HepG2 (cell line): Measurements from ENCODE around the gene SCUBE1. TPM values are rescaled to one million over a fixed set of nuclear protein-coding genes. Genes with fewer than 3 reads are reported as not detected.

Experiments
- ATAC-seq: fragments of 200-7000 bp; cut with Tn5 transposase; 3 replicates; pipeline ENCODE4 v1.9.1; 2020; ENCODE audit warnings: mild to moderate bottlenecking, moderate library complexity
- BruUV-seq: library from RNA; stranded (reverse); fragments of 400-500 nt; replicated peaks from 2 replicates; lab custom pipeline; 2021; lab: Mats Ljungman, UMichigan
- CTCF ChIA-PET: fragments of 300-600 bp; formaldehyde crosslinking; extraction: SDS; loops from one replicate; lab custom pipeline; 2021; ENCODE audit warnings: low total read pairs, inconsistent platforms, low intra/inter-chr PET ratio; lab: Yijun Ruan, JAX
- POLR2A ChIA-PET: fragments of 350-600 bp; sonication (Branson Sonifier 250); formaldehyde crosslinking; loops from one replicate; lab custom pipeline; 2020; ENCODE audit warnings: antibody characterized with exemption, inconsistent platforms; lab: Yijun Ruan, JAX
- DNase-seq: peaks from one replicate; pipeline ENCODE4 v3.0.0-alpha.2; 2015; ENCODE audit warnings: low spot score
- FAIRE-seq: peaks from 3 replicates; lab custom pipeline; 2011; peaks lifted over from hg19 to GRCh38; lab: Jason Lieb, UNC
- H2AFZ ChIP-seq: one replicate; pipeline ENCODE4 v1.6.1; 2011; ENCODE audit warnings: low read length, inconsistent platforms
- H3K27ac ChIP-seq: fragments of 300-600 bp; 3 replicates; pipeline ENCODE4 v1.8.0; 2011; ENCODE audit warnings: mixed run types, mild to moderate bottlenecking, mixed read lengths, low read length, inconsistent platforms; ENCODE audit not compliant: insufficient read depth; ENCODE audit errors: extremely low read length
- H3K27me3 ChIP-seq, 2 experiments: fragments of 200-600 bp in 1 of 2; 2 replicates in 1 of 2; 3 replicates in 1 of 2; pipeline versions ENCODE4 v1.6.0 to v1.8.0; 2011; ENCODE audit warnings: low read length in 2 of 2, mild to moderate bottlenecking in 2 of 2, moderate library complexity in 2 of 2, inconsistent platforms in 1 of 2; ENCODE audit not compliant: insufficient read depth in 2 of 2, control insufficient read depth in 1 of 2
- H3K36me3 ChIP-seq, 2 experiments: fragments of 200-600 bp in 1 of 2; replicated peaks in 1 of 2; 2 replicates in 1 of 2; 3 replicates in 1 of 2; pipeline versions ENCODE4 v1.5.1 to v1.8.0; 2011; ENCODE audit warnings: low read length in 2 of 2, inconsistent platforms in 1 of 2; ENCODE audit not compliant: insufficient read depth in 2 of 2, control insufficient read depth in 1 of 2
- H3K4me1 ChIP-seq: 2 replicates; pipeline ENCODE4 v1.5.1; 2012; ENCODE audit warnings: low read length, inconsistent platforms; ENCODE audit not compliant: insufficient read depth
- H3K4me2 ChIP-seq: 2 replicates; pipeline ENCODE4 v1.6.0; 2011; ENCODE audit warnings: low read depth, low read length, inconsistent platforms
- H3K4me3 ChIP-seq, 3 experiments: fragments of 200-600 bp in 1 of 3; sonication (generic), shearing (Covaris generic) in 1 of 3; replicated peaks in 1 of 3; 2 replicates each; pipeline ENCODE4 v1.5.1; 2011 to 2016; ENCODE audit warnings: low read length in 3 of 3, inconsistent platforms in 2 of 3, low read depth in 2 of 3, mild to moderate bottlenecking in 2 of 3, control low read depth in 1 of 3, mixed read lengths in 1 of 3; ENCODE audit not compliant: insufficient read depth in 1 of 3
- H3K79me2 ChIP-seq: one replicate; pipeline ENCODE4 v1.6.1; 2011; ENCODE audit warnings: low read length, inconsistent platforms; ENCODE audit not compliant: insufficient read depth
- H3K9ac ChIP-seq: 2 replicates; pipeline ENCODE4 v1.6.0; 2011; ENCODE audit warnings: mild to moderate bottlenecking, low read depth, low read length, inconsistent platforms; ENCODE audit not compliant: insufficient read depth
- H3K9me3 ChIP-seq: 2 replicates; pipeline ENCODE4 v1.5.1; 2012; ENCODE audit warnings: mild to moderate bottlenecking, low read length
- H4K20me1 ChIP-seq: 2 replicates; pipeline ENCODE4 v1.6.0; 2011; ENCODE audit warnings: inconsistent platforms, mild to moderate bottlenecking, low read length, moderate library complexity; ENCODE audit not compliant: insufficient read depth
- ESRRA ChIP-seq: sonication (generic); formaldehyde crosslinking; IDR thresholded peaks from 2 replicates; pipeline ENCODE4 v1.5.1; 2020; ENCODE audit warnings: mild to moderate bottlenecking, low read depth, missing genetic modification reagents
- IRF1 ChIP-seq: sonication (generic); formaldehyde crosslinking; IDR thresholded peaks from 2 replicates; pipeline ENCODE4 v1.4.0; 2020; ENCODE audit warnings: low read depth, mild to moderate bottlenecking, missing genetic modification reagents
- KAT7 ChIP-seq: IDR thresholded peaks from 2 replicates; pipeline ENCODE4 v1.6.1; 2018; ENCODE audit warnings: borderline replicate concordance, missing compliant biosample characterization
- MAFF ChIP-seq: IDR thresholded peaks from 2 replicates; pipeline ENCODE4 v1.6.1; 2011; ENCODE audit warnings: low read depth, low read length, improper control_type of control experiment
- MEIS2 ChIP-seq: sonication (generic); formaldehyde crosslinking; IDR thresholded peaks from 2 replicates; pipeline ENCODE4 v1.9.0; 2021; ENCODE audit warnings: mild to moderate bottlenecking, missing genetic modification reagents
- SMAD1 ChIP-seq: sonication (generic); formaldehyde crosslinking; IDR thresholded peaks from 2 replicates; pipeline ENCODE4 v1.4.0; 2020; ENCODE audit warnings: missing genetic modification reagents, low read depth, mild to moderate bottlenecking, borderline replicate concordance
- TEF ChIP-seq: sonication (generic); formaldehyde crosslinking; IDR thresholded peaks from 2 replicates; pipeline ENCODE4 v1.5.0; 2020; ENCODE audit warnings: missing genetic modification reagents
- YY1 ChIP-seq: IDR thresholded peaks from 2 replicates; pipeline ENCODE4 v1.6.1; 2011; ENCODE audit warnings: low read length, low read depth, moderate library complexity, mild to moderate bottlenecking; ENCODE audit not compliant: insufficient read depth, insufficient replicate concordance
- ZKSCAN1 ChIP-seq: fragments of 150-350 bp; IDR thresholded peaks from 2 replicates; pipeline ENCODE4 v1.6.1; 2014; ENCODE audit warnings: low read length
- ZNF232 ChIP-seq: sonication (generic); formaldehyde crosslinking; IDR thresholded peaks from 2 replicates; pipeline ENCODE4 v1.4.0; 2020; ENCODE audit warnings: missing genetic modification reagents, borderline replicate concordance
- ZNF674 ChIP-seq: sonication (generic); formaldehyde crosslinking; IDR thresholded peaks from 2 replicates; pipeline ENCODE4 v1.5.0; 2020; ENCODE audit warnings: low read depth, mild to moderate bottlenecking, missing genetic modification reagents
- WGBS: methylation state at CpG from one replicate; pipeline ENCODE4 v1.1.6; 2017; ENCODE audit warnings: low lambda C conversion rate; 5-methylcytosine and 5-hydroxymethylcytosine counted together
- in situ Hi-C: cut with HindIII; loops from 2 replicates; pipeline ENCODE4 v1.10.0; 2017; ENCODE audit warnings: low pct_unique_long_range_greater_than_20kb; ENCODE audit not compliant: extremely low pct_ligation_motif_present
- intact Hi-C: fragments of 100-400 bp; cut with micrococcal nuclease; formaldehyde crosslinking; loops from one replicate; pipeline ENCODE4 v1.10.0; 2022; ENCODE audit not compliant: unreplicated experiment
- polyA plus RNA-seq, 8 experiments: library from polyadenylated mRNA; depleted of rRNA in 3 of 8; stranded (reverse) in 7 of 8; unstranded in 1 of 8; fragments of >200 nt; fragmentation: Illumina TruSeq in 4 of 8; extraction: Trizol in 4 of 8; gene quantifications; 2 replicates each; pipeline versions ENCODE4 v1.2.1 to v1.2.3, GENCODE V29; 2011 to 2016; ENCODE audit warnings: low read depth in 4 of 8, missing spikeins in 1 of 8, mixed read lengths in 1 of 8; ENCODE audit not compliant: insufficient read depth in 1 of 8
- total RNA-seq, 5 experiments: library from RNA; depleted of rRNA; stranded (reverse); fragments of >200 nt; fragmentation: Illumina TruSeq; extraction: Trizol; gene quantifications; 2 replicates each; pipeline ENCODE4 v1.2.3, GENCODE V29; 2016; ENCODE audit warnings: low read depth in 1 of 5

Gene SCUBE1
- total and polyA plus RNA-seq, 2 of the 13 experiments (the other 11 are each of a cell fraction or from before 2014, with no cell fraction given), result under 0.01 to 0.05 TPM

GRCh38 chr22:43173566-43173965 lies 169.6 kb downstream of the SCUBE1 start (continued):
- no peak for TF ChIP-seq IRF1 (CRISPR knock-in tag)

- Histone ChIP-seq H3K27me3 (no peaks in the 10 kb centered on the region), H3K4me2 (no peak overlapping the region), H3K4me1 (no peaks in the 10 kb centered on the region), H3K9ac (no peak overlapping the region), H2AFZ (no peak overlapping the region), H3K36me3 (peaks cover 17 to 44% of the 10 kb centered on the region in 2 experiments), H3K9me3 (no peaks in the 10 kb centered on the region), H3K79me2 (no peaks in the 10 kb centered on the region), H4K20me1 (no peaks in the 10 kb centered on the region), H3K27ac (no peak overlapping the region), H3K4me3 (no peak overlapping the region)
- ATAC-seq, result no peak
- BruUV-seq, result no TSS peak
- no peak for DNase-seq
- FAIRE-seq, result no peak
- ChIA-PET CTCF (no interaction called here), POLR2A (no interaction called here)
- in situ Hi-C loops (no loop called here), intact Hi-C loops (no loop called here)
- TF ChIP-seq KAT7 (CRISPR knock-in tag) (no peak), ZNF674 (CRISPR knock-in tag) (no peak), ZKSCAN1 (no peak), MEIS2 (CRISPR knock-in tag) (no peak), MAFF (no peak), SMAD1 (no peak), YY1 (no peak), ESRRA (CRISPR knock-in tag) (no peak), ZNF232 (CRISPR knock-in tag) (no peak), TEF (CRISPR knock-in tag) (no peak)
- over 99% methylated on average over 16 of the region's 19 CpGs for WGBS
Measured at GRCh38 chr22:43172191-43172590, 171.0 kb downstream of the SCUBE1 start.
